Hepatocyte (in vitro differentiated cells): ENCODE data around the gene SLC1A2. TPM values are rescaled to one million over a fixed set of nuclear protein-coding genes. Genes with fewer than 3 reads are reported as not detected.

Source experiments
- DNase-seq: peaks from one replicate; pipeline ENCODE4 v3.0.0-alpha.2; 2016; ENCODE audit warnings: low spot score
- H2AFZ ChIP-seq: fragments of 200-600 bp; sonication (generic); 2 replicates; pipeline ENCODE4 v1.6.0; 2016; ENCODE audit warnings: antibody characterized with exemption, mild to moderate bottlenecking
- H3K27ac ChIP-seq: fragments of 200-600 bp; sonication (generic); 2 replicates; pipeline ENCODE4 v1.5.1; 2016; ENCODE audit warnings: mild to moderate bottlenecking
- H3K27me3 ChIP-seq: fragments of 200-600 bp; sonication (generic); 2 replicates; pipeline ENCODE4 v1.6.1; 2016
- H3K36me3 ChIP-seq: fragments of 200-600 bp; sonication (generic); replicated peaks from 2 replicates; pipeline ENCODE4 v1.5.1; 2016; ENCODE audit warnings: low read depth; ENCODE audit not compliant: insufficient read depth
- H3K4me1 ChIP-seq: fragments of 200-600 bp; sonication (generic); 2 replicates; pipeline ENCODE4 v1.5.1; 2016; ENCODE audit warnings: mild to moderate bottlenecking, moderate library complexity; ENCODE audit not compliant: insufficient read depth
- H3K4me2 ChIP-seq: fragments of 200-600 bp; sonication (generic); 2 replicates; pipeline ENCODE4 v1.6.0; 2016
- H3K4me3 ChIP-seq: fragments of 200-600 bp; sonication (generic); 2 replicates; pipeline ENCODE4 v1.5.1; 2016; ENCODE audit warnings: mild to moderate bottlenecking
- H3K79me2 ChIP-seq: fragments of 200-600 bp; sonication (generic); 2 replicates; pipeline ENCODE4 v1.6.0; 2017; ENCODE audit warnings: mild to moderate bottlenecking
- H3K9me2 ChIP-seq: fragments of 200-600 bp; sonication (generic); replicated peaks from 2 replicates; pipeline ENCODE4 v1.6.0; 2017; ENCODE audit warnings: mild to moderate bottlenecking; ENCODE audit not compliant: insufficient read depth
- H3K9me3 ChIP-seq: fragments of 200-600 bp; sonication (generic); 2 replicates; pipeline ENCODE4 v1.5.1; 2016; ENCODE audit warnings: low read depth, mild to moderate bottlenecking
- H4K20me1 ChIP-seq: fragments of 200-600 bp; sonication (generic); 2 replicates; pipeline ENCODE4 v1.6.0; 2016; ENCODE audit warnings: mild to moderate bottlenecking; ENCODE audit not compliant: insufficient read depth, poor library complexity, severe bottlenecking
- CTCF ChIP-seq: fragments of 200-600 bp; sonication (generic); IDR thresholded peaks from 2 replicates; pipeline ENCODE4 v1.5.1; 2016; ENCODE audit warnings: antibody characterized with exemption, mild to moderate bottlenecking; ENCODE audit not compliant: poor library complexity
- EZH2 ChIP-seq: fragments of 200-600 bp; sonication (generic); IDR thresholded peaks from 2 replicates; pipeline ENCODE4 v1.6.1; 2016; ENCODE audit warnings: antibody characterized with exemption, mild to moderate bottlenecking, borderline replicate concordance
- EZH2phosphoT487 ChIP-seq: fragments of 200-600 bp; sonication (generic); IDR thresholded peaks from one replicate; pipeline ENCODE4 v1.6.1; 2018; ENCODE audit warnings: antibody characterized with exemption, mild to moderate bottlenecking, low read depth, moderate library complexity; ENCODE audit not compliant: unreplicated experiment, severe bottlenecking
- WGBS: methylation state at CpG from one replicate; pipeline ENCODE4 v1.1.6; 2016; ENCODE audit warnings: low lambda C conversion rate; ENCODE audit errors: missing lambda C conversion rate; 5-methylcytosine and 5-hydroxymethylcytosine counted together
- polyA plus RNA-seq: library from polyadenylated mRNA; unstranded; fragments of >200 nt; fragmentation: Nextera tagmentation; extraction: Ambion mirVana; gene quantifications from 2 replicates; pipeline ENCODE4 v1.2.1, GENCODE V29; 2016
- total RNA-seq: library from RNA; depleted of rRNA; stranded (reverse); fragments of >200 nt; gene quantifications from 2 replicates; pipeline ENCODE4 v1.2.3, GENCODE V29; 2014

SLC1A2 gene
- total and polyA plus RNA-seq, 2 experiments from 2014 or later = 0.59 to 2.9 TPM

- H3K4me1 ChIP-seq = no peaks in the 10 kb centered on the region
- no peak for DNase-seq
- H3K27me3 ChIP-seq = no peaks in the 10 kb centered on the region
- no peaks in the 10 kb centered on the region for H3K36me3 ChIP-seq
- H3K27ac ChIP-seq = no peak overlapping the region
- no peak overlapping the region for H2AFZ ChIP-seq
- H3K4me3 ChIP-seq = no peak overlapping the region
- no peaks in the 10 kb centered on the region for H4K20me1 ChIP-seq
- no peaks in the 10 kb centered on the region for H3K9me2 ChIP-seq
- 86% methylated on average over 13 of the region's 13 CpGs for WGBS
- TF ChIP-seq EZH2 (no peak), EZH2phosphoT487 (no peak), CTCF (no peak)
- no peaks in the 10 kb centered on the region for H3K79me2 ChIP-seq
- H3K4me2 ChIP-seq = no peak overlapping the region
- no peaks in the 10 kb centered on the region for H3K9me3 ChIP-seq
Observed at GRCh38 chr11:35463331-35463751, 44.0 kb upstream of the SLC1A2 start.

GRCh38 chr11:35461917-35462538, 42.7 kb upstream of the SLC1A2 start:
- Histone ChIP-seq H3K9me3 (no peaks in the 10 kb centered on the region), H3K4me2 (no peak overlapping the region), H2AFZ (no peak overlapping the region), H3K27me3 (no peaks in the 10 kb centered on the region), H3K9me2 (no peaks in the 10 kb centered on the region), H3K4me1 (no peaks in the 10 kb centered on the region), H3K27ac (no peak overlapping the region), H3K4me3 (no peak overlapping the region), H3K79me2 (no peaks in the 10 kb centered on the region), H4K20me1 (no peaks in the 10 kb centered on the region), H3K36me3 (no peaks in the 10 kb centered on the region)
- no peak for TF ChIP-seq EZH2
- TF ChIP-seq CTCF = no peak
- no peak for TF ChIP-seq EZH2phosphoT487
- no peak for DNase-seq
- 73% methylated on average over 2 of the region's 2 CpGs for WGBS

- Histone ChIP-seq H3K4me2 (no peak overlapping the region), H3K27ac (no peak overlapping the region), H3K27me3 (no peaks in the 10 kb centered on the region), H3K9me2 (no peaks in the 10 kb centered on the region), H3K4me1 (no peaks in the 10 kb centered on the region), H3K36me3 (no peaks in the 10 kb centered on the region), H3K79me2 (no peaks in the 10 kb centered on the region), H3K9me3 (no peaks in the 10 kb centered on the region), H3K4me3 (no peak overlapping the region), H4K20me1 (no peaks in the 10 kb centered on the region), H2AFZ (no peak overlapping the region)
- TF ChIP-seq CTCF (no peak), EZH2 (no peak), EZH2phosphoT487 (no peak)
- WGBS = 100% methylated on average over 1 of the region's 1 CpG
- DNase-seq = no peak
Observed at GRCh38 chr11:35459489-35459888, 40.1 kb upstream of the SLC1A2 start.

GRCh38 chr11:35458846-35459245, 39.5 kb upstream of the SLC1A2 start:
- WGBS = 84% methylated on average over 3 of the region's 3 CpGs
- DNase-seq = no peak
- Histone ChIP-seq H3K79me2 (no peaks in the 10 kb centered on the region), H3K4me2 (no peak overlapping the region), H2AFZ (no peak overlapping the region), H3K9me3 (no peaks in the 10 kb centered on the region), H3K4me3 (no peak overlapping the region), H3K36me3 (no peaks in the 10 kb centered on the region), H3K9me2 (no peaks in the 10 kb centered on the region), H4K20me1 (no peaks in the 10 kb centered on the region), H3K27me3 (no peaks in the 10 kb centered on the region), H3K4me1 (no peaks in the 10 kb centered on the region), H3K27ac (no peak overlapping the region)
- no peak for TF ChIP-seq EZH2phosphoT487
- no peak for TF ChIP-seq CTCF
- no peak for TF ChIP-seq EZH2
